K562 (cell line): Measurements from ENCODE around the gene KIN.

Experiments used
- ATF1 ChIP-seq, 2 experiments: fragments of 450-650 bp in 1 of 2; IDR thresholded peaks; 2 replicates each; pipeline ENCODE4 v1.6.1; 2016; ENCODE audit warnings: missing compliant biosample characterization in 1 of 2, missing genetic modification characterization in 1 of 2
- CTCF ChIP-seq, 3 experiments: IDR thresholded peaks in 2 of 3; conservative IDR thresholded peaks in 1 of 3; 2 replicates each; pipeline ENCODE4 v1.5.1; 2011 to 2012; ENCODE audit warnings: low read length in 3 of 3, mild to moderate bottlenecking in 3 of 3, control low read depth in 2 of 3, improper control_type of control experiment in 1 of 3, inconsistent platforms in 1 of 3, low read depth in 1 of 3, mixed read lengths in 1 of 3, moderate library complexity in 1 of 3; ENCODE audit not compliant: insufficient read depth in 2 of 3
- E4F1 ChIP-seq: fragments of 250-450 bp; sonication (Bioruptor Pico); IDR thresholded peaks from 2 replicates; pipeline ENCODE4 v1.5.0; 2021; ENCODE audit warnings: mild to moderate bottlenecking, borderline replicate concordance
- MECOM ChIP-seq: fragments of 250-450 bp; sonication (Bioruptor Pico); IDR thresholded peaks from 2 replicates; pipeline ENCODE4 v1.8.0; 2022; ENCODE audit warnings: inconsistent platforms
- MEF2A ChIP-seq: IDR thresholded peaks from 2 replicates; pipeline ENCODE4 v1.6.1; 2011; ENCODE audit warnings: low read depth, mild to moderate bottlenecking, low read length, moderate library complexity; ENCODE audit not compliant: control insufficient read depth
- NFIC ChIP-seq: fragments of 450-650 bp; IDR thresholded peaks from 2 replicates; pipeline ENCODE4 v1.6.1; 2017; ENCODE audit warnings: mild to moderate bottlenecking, inconsistent platforms
- NR3C1 ChIP-seq: sonication (generic); formaldehyde crosslinking; IDR thresholded peaks from 2 replicates; pipeline ENCODE4 v1.8.1; 2022; ENCODE audit warnings: missing genetic modification reagents
- ZNF609 ChIP-seq: sonication (generic); formaldehyde crosslinking; IDR thresholded peaks from 2 replicates; pipeline ENCODE4 v1.8.1; 2023; ENCODE audit warnings: missing genetic modification reagents, mild to moderate bottlenecking, borderline replicate concordance
- ZNF766 ChIP-seq: fragments of 200-800 bp; sonication (Bioruptor generic); conservative IDR thresholded peaks from 2 replicates; pipeline ENCODE4 v1.6.1; 2016; ENCODE audit warnings: missing genetic modification characterization, missing compliant biosample characterization

- TF ChIP-seq NFIC (no peak), NR3C1 (no peak), ATF1 (CRISPR knock-in tag; IDR thresholded peaks at IDR 0.05) (no peak), ATF1 (tag; IDR thresholded peaks at IDR 0.05) (no peak), CTCF (IDR thresholded peaks at IDR 0.05 in 2 of 3, conservative IDR thresholded peaks at IDR 0.05 in 1 of 3; ENCODE audit: insufficient read depth in 2 of 3, low read depth in 1 of 3, low read length in 3 of 3) (no peak), MEF2A (no peak), ZNF766 (no peak), ZNF609 (CRISPR knock-in tag) (no peak), MECOM (CRISPR knock-in tag) (no peak), E4F1 (CRISPR knock-in tag) (no peak)
Observed at GRCh38 chr10:7810443-7810842, 22.6 kb upstream of the KIN start.
